ENCODE measurements around the gene ZNF765. TPM values are rescaled to one million over a fixed set of nuclear protein-coding genes. Genes with fewer than 3 reads are reported as not detected.

The ZNF765 gene
- total RNA-seq, 1 experiment from 2014 or later: 26.9 TPM

Small RNA genes within 50 kb of the gene (small RNA-seq; reads per million reads assigned to genes)
- gene RPL39P36: not detected

Other genes with a start within 250 kb of the ZNF765 start
- gene ZNF347, start 236.1 kb upstream of the ZNF765 start, total RNA-seq (2014; rRNA removed; shearing (Covaris generic); ENCODE audit: low replicate concordance): 11.3 and 17.6 TPM in 2 replicates
- gene ZNF665, start 201.8 kb upstream of the ZNF765 start, total RNA-seq (2014; rRNA removed; shearing (Covaris generic); ENCODE audit: low replicate concordance): 9.3 and 52.1 TPM in 2 replicates
- not detected in 2 replicates for gene ZNF677, start 140.3 kb upstream of the ZNF765 start, total RNA-seq (2014; rRNA removed; shearing (Covaris generic); ENCODE audit: low replicate concordance)
- gene VN1R2, start 136.9 kb upstream of the ZNF765 start, total RNA-seq (2014; rRNA removed; shearing (Covaris generic); ENCODE audit: low replicate concordance): not detected in 2 replicates
- gene VN1R4, start 127.4 kb upstream of the ZNF765 start, total RNA-seq (2014; rRNA removed; shearing (Covaris generic); ENCODE audit: low replicate concordance): not detected in 2 replicates
- 8.9 and 18.7 TPM in 2 replicates for gene ZNF845, start 61.4 kb upstream of the ZNF765 start, total RNA-seq (2014; rRNA removed; shearing (Covaris generic); ENCODE audit: low replicate concordance)
- gene ZNF525, start 29.4 kb upstream of the ZNF765 start, total RNA-seq (2014; rRNA removed; shearing (Covaris generic); ENCODE audit: low replicate concordance): 24.8 and 47.1 TPM in 2 replicates
- 21.8 and 29.6 TPM in 2 replicates for gene ZNF761, start 36.8 kb downstream of the ZNF765 start, total RNA-seq (2014; rRNA removed; shearing (Covaris generic); ENCODE audit: low replicate concordance)
- gene ZNF813, start 72.6 kb downstream of the ZNF765 start, total RNA-seq (2014; rRNA removed; shearing (Covaris generic); ENCODE audit: low replicate concordance): 4.5 and 6.1 TPM in 2 replicates
- gene ZNF331, start 143.0 kb downstream of the ZNF765 start, total RNA-seq (2014; rRNA removed; shearing (Covaris generic); ENCODE audit: low replicate concordance): 21.7 and 28.3 TPM in 2 replicates
- not detected in 2 replicates for gene DPRX, start 236.8 kb downstream of the ZNF765 start, total RNA-seq (2014; rRNA removed; shearing (Covaris generic); ENCODE audit: low replicate concordance)

Measured in Karpas-422 (cell line).